Limb (tissue), 2 donors: ENCODE measurements around the gene KCNQ1OT1.

Experiments
- DNase-seq, 2 donors: peaks; one replicate each; pipeline ENCODE4 v3.0.0-alpha.2; 2016; ENCODE audit errors: extremely low spot score in 2 of 2

KCNQ1OT1 gene

GRCh38 chr11:2737226-2737590 is 37.4 kb upstream of the KCNQ1OT1 start:
- DNase-seq, result no peak

GRCh38 chr11:2736577-2737225 is 36.9 kb upstream of the KCNQ1OT1 start:
- DNase-seq, result no peak

DNA sequence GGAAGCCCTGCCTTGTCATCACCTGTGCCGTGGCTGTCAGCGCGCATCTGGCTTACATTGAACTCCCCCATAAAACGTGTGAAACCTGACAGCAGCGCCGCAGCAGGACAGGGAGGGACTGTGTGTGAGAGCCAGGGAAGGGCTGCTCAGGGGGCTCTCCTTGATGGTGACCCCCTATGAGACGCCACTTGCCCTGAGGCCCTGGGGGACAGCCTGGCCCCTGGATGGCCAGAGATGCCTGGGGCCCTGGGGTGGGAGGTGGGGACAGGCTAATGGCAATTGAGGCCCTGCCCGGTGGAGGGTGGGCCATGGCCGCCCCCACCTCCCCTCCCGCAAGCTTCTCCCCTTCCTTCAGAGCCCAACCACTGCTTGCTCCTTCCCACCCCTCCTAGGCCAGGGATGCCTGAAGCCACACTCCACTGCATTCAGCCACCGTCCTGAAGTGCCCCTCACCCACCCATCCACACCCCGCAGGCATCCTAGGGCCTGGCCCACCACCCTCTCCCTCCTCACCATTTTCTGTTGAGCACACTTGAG is 35.3 kb upstream of the KCNQ1OT1 start:
- no peak for DNase-seq

- no peak for DNase-seq
Measured at GRCh38 chr11:2734181-2735052, 34.6 kb upstream of the KCNQ1OT1 start.

DNA sequence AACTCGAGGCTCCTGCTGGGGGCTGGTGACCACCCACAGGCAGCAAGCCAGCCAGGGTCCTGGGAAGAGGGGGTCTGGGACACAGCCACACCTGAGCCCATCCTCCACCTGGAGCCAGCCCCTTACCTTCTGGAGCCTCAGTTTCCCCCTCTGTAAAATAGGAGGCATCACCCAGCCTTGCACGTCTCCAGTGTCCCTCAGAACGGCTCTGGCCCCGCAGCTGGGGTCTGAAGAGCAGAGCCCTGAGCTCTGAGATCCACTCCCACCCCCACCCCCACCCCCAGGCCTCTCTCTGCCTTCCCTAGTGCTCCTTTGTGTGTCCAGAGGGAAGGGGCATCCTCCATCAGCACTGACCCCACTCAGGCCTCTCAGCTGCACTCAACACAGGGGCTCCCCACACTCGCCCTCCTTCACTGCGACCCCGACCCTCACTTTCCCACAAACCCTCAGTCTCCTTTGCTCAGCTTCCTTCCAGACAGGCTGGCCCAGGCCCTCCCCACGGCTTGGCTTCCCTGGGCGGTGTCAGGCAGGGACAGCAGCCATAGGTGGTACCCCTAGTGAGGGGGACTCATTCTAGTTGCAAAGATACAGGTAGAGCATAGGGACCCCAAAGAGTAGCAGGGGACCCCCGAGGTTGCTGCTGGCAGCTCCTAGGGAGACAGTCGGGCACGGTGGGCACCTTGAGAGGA is 33.3 kb upstream of the KCNQ1OT1 start:
- DNase-seq, result no peak

GRCh38 chr11:2732261-2732939 is 32.6 kb upstream of the KCNQ1OT1 start:
- no peak for DNase-seq

DNA sequence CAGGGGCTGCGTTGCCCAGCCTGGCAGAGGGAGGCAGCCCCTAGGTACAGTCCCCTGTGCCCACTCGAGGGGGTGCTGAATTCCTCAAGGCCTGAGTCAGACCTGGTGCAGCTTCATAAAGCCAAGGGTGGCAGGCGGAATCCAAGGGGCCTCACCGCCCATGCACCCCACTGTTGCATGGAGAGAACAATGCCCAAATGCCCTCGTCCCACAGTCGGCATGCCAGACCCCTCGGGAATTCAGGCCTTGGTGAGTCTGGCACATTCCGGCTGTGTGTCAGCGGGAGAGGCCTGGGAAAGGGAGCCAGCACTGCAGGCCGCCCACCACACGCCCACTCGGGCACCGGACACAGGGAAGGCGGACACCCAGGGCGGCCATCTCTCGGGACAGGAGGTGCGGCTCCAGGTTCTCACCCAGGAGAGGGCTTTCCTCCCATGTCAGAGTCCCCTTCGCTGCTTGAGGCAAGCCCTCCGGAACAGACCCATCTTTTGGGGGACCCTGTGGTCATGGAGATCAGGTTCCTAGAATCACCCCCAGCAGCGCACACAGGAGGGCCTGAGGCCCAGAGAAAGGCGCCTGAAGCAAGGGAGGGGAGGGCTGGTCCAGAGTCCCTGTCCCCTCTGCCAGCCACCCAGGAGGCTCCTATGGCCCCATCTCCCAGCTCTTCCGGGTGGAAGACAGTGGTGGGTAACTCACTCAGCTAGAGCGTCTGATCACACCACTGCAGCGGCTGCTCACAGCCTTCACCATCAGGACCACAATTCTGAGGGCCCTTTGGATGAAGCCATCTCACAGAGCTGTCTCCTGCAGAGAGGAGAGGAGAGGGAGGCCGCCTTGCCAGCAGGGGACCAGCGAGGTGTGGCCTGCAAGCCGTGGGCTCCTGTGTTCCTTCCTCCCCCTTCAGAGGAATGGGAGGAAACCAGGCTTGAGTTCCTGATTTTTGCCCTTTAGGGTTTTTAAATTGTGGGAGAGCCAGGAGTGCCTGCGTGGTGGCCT is 31.6 kb upstream of the KCNQ1OT1 start:
- DNase-seq, result no peak

DNA sequence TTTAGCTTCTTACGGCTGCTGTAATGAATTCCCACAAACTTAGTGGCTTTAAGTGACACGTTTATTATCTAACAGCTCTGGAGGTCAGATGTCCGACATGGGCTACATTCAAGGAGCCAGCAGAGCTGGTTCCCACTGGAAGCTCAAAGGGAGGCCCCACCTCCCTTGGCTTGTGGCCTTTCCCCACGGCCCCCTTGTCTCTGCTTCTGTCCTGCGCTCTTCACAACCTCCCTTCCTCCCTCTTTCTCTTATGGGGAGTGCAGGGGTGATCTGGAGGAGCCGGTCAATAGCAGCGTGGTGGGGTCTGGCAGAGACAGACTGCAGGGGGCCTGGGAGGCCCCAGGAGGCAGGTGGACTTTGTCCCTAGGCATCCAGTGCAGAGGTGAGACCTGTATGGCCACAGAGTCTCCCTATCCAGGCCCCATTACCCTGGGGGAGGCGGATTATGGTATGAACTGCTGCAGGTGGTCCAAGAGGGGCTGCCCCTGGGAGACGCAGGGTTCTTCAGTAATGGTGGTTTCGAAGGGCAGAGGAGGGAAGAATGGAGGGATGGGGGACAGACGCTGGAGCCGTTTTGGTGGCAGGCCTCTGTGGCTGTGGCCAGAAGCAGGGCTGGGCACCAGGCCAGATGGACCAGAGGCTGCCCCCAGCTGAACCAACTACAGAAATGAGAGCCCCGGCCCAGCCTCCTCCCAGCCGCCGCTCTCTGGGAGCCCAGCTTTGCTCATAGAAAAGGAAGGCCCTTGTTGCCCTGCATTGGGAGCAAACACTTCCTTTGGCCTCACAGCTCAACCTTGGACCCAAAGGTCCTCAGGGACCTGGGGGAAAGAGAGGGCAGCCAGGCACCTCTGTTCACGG is 30.7 kb upstream of the KCNQ1OT1 start:
- no peak for DNase-seq

GRCh38 chr11:2729841-2730240 is 30.0 kb upstream of the KCNQ1OT1 start:
- DNase-seq, result no peak

DNA sequence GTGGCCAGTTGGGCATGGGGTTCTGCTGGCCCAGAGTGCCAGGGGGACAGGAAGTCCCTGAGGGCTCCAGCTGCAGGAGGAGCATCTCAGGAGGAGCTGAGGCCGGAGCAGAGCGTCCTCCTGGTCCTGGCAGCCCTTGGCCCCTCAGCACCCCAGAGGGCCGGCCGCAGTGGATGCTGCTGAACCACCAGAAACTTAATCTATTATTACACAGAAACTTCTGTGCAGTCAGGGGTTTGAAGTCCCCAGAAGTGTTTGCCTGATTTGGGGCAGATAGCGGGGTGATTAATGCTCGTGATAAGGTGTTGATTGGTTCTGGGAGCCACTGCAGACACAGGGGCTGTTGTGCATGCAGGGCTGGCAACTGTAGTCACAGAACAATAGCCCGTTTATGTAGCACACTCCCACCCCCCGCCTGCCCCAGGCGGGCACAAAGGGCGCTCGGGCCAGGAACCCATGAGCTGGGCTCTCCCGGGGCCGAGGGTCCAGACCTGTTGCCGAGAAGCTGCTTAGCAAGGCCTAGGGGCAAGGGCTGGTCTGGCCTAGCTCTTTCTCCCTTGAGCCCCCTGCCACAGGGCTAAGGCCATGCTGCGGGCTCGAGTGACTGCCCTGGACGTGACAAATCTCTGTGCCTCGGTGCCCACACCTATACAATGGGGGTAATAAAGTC is 29.0 kb upstream of the KCNQ1OT1 start:
- DNase-seq, result no peak

- no peak for DNase-seq
Measured at GRCh38 chr11:2728128-2728662, 28.4 kb upstream of the KCNQ1OT1 start.

GRCh38 chr11:2726964-2727363 is 27.2 kb upstream of the KCNQ1OT1 start:
- DNase-seq, result no peak

- DNase-seq, result peak; percentile 67 to 73
Measured at GRCh38 chr11:2725368-2726300, 25.8 kb upstream of the KCNQ1OT1 start.

- no peak for DNase-seq
Measured at GRCh38 chr11:2724653-2725367, 25.0 kb upstream of the KCNQ1OT1 start.

- DNase-seq, result no peak
Measured at GRCh38 chr11:2724104-2724503, 24.3 kb upstream of the KCNQ1OT1 start.

DNA sequence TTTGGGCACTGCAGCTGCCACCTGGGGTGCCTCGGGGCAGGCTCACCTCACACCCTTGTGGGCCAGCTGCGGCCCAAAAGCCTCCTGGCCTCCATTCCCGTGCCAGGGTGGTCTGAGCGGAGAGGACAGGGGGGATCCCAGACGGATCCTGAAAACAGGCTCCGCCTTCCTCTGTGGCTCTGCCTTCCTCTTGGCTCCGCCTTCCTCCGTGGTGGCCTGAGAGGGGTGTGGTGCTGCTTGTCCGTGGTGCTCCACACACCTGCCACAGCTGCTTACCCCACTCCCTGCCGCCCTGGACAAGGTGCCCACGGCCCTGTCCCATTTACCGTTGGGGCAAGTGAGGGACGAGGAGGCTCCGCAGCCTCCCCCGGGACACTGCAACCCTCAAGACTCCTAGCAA is 23.2 kb upstream of the KCNQ1OT1 start:
- DNase-seq, result no peak
